HepG2 (cell line): ENCODE measurements around the gene ICAM3. TPM values are rescaled to one million over a fixed set of nuclear protein-coding genes. Genes with fewer than 3 reads are reported as not detected.
A peak's percentile ranks its signal among the peaks of the same experiment; 100 is the strongest.

Source experiments
- ARID2 ChIP-seq: sonication (generic); formaldehyde crosslinking; IDR thresholded peaks from 2 replicates; pipeline ENCODE4 v1.8.1; 2022; ENCODE audit warnings: mild to moderate bottlenecking, missing genetic modification reagents, borderline replicate concordance
- BRD4 ChIP-seq: sonication (generic); formaldehyde crosslinking; IDR thresholded peaks from 2 replicates; pipeline ENCODE4 v1.4.0; 2020; ENCODE audit warnings: missing genetic modification reagents
- HMG20B ChIP-seq: conservative IDR thresholded peaks from 2 replicates; pipeline ENCODE4 v1.6.1; 2016; ENCODE audit warnings: missing genetic modification reagents, missing compliant biosample characterization
- IRF9 ChIP-seq: sonication (generic); formaldehyde crosslinking; IDR thresholded peaks from 2 replicates; pipeline ENCODE4 v1.8.0; 2022; ENCODE audit warnings: missing genetic modification reagents, mild to moderate bottlenecking, borderline replicate concordance
- MTF2 ChIP-seq: sonication (generic); formaldehyde crosslinking; IDR thresholded peaks from 2 replicates; pipeline ENCODE4 v1.5.0; 2020; ENCODE audit warnings: missing genetic modification reagents, borderline replicate concordance
- MXD4 ChIP-seq: IDR thresholded peaks from 2 replicates; pipeline ENCODE4 v1.6.1; 2016; ENCODE audit warnings: mild to moderate bottlenecking, missing biosample characterization, missing genetic modification reagents
- ONECUT2 ChIP-seq: sonication (generic); formaldehyde crosslinking; IDR thresholded peaks from 2 replicates; pipeline ENCODE4 v1.4.0; 2020; ENCODE audit warnings: missing genetic modification reagents
- THAP11 ChIP-seq: IDR thresholded peaks from 2 replicates; pipeline ENCODE4 v1.6.1; 2016; ENCODE audit warnings: missing biosample characterization, missing genetic modification reagents
- TOE1 ChIP-seq: sonication (generic); formaldehyde crosslinking; IDR thresholded peaks from 2 replicates; pipeline ENCODE4 v1.4.0; 2020; ENCODE audit warnings: mild to moderate bottlenecking, missing genetic modification reagents
- ZBED4 ChIP-seq: sonication (generic); formaldehyde crosslinking; IDR thresholded peaks from 2 replicates; pipeline ENCODE4 v1.4.0; 2020; ENCODE audit warnings: missing genetic modification reagents, borderline replicate concordance
- ZBTB8A ChIP-seq: sonication (generic); formaldehyde crosslinking; IDR thresholded peaks from 2 replicates; pipeline ENCODE4 v1.4.0; 2020; ENCODE audit warnings: mild to moderate bottlenecking, low read depth, missing genetic modification reagents, borderline replicate concordance
- ZFX ChIP-seq: sonication (generic); formaldehyde crosslinking; IDR thresholded peaks from 2 replicates; pipeline ENCODE4 v1.4.0; 2020; ENCODE audit warnings: mild to moderate bottlenecking, low read depth, missing genetic modification reagents, moderate library complexity
- ZNF264 ChIP-seq: sonication (generic); formaldehyde crosslinking; IDR thresholded peaks from 2 replicates; pipeline ENCODE4 v1.4.0; 2020; ENCODE audit warnings: missing genetic modification reagents
- ZNF282 ChIP-seq: fragments of 450-650 bp; IDR thresholded peaks from 2 replicates; pipeline ENCODE4 v1.6.1; 2018; ENCODE audit not compliant: partially characterized antibody
- ZNF576 ChIP-seq: sonication (generic); formaldehyde crosslinking; IDR thresholded peaks from 2 replicates; pipeline ENCODE4 v1.4.0; 2020; ENCODE audit warnings: mild to moderate bottlenecking, missing genetic modification reagents
- ZNF614 ChIP-seq: IDR thresholded peaks from 2 replicates; pipeline ENCODE4 v1.6.1; 2018; ENCODE audit warnings: missing biosample characterization, missing genetic modification reagents, inconsistent platforms, borderline replicate concordance
- ZNF710 ChIP-seq: sonication (generic); formaldehyde crosslinking; IDR thresholded peaks from 2 replicates; pipeline ENCODE4 v1.5.0; 2020; ENCODE audit warnings: mild to moderate bottlenecking, missing genetic modification reagents, borderline replicate concordance
- ZNF770 ChIP-seq: sonication (generic); formaldehyde crosslinking; IDR thresholded peaks from 2 replicates; pipeline ENCODE4 v1.5.0; 2020; ENCODE audit warnings: mild to moderate bottlenecking, missing genetic modification reagents
- polyA plus RNA-seq, 8 experiments: library from polyadenylated mRNA; depleted of rRNA in 3 of 8; stranded (reverse) in 7 of 8; unstranded in 1 of 8; fragments of >200 nt; fragmentation: Illumina TruSeq in 4 of 8; extraction: Trizol in 4 of 8; gene quantifications; 2 replicates each; pipeline versions ENCODE4 v1.2.1 to v1.2.3, GENCODE V29; 2011 to 2016; ENCODE audit warnings: low read depth in 4 of 8, missing spikeins in 1 of 8, mixed read lengths in 1 of 8; ENCODE audit not compliant: insufficient read depth in 1 of 8
- total RNA-seq, 5 experiments: library from RNA; depleted of rRNA; stranded (reverse); fragments of >200 nt; fragmentation: Illumina TruSeq; extraction: Trizol; gene quantifications; 2 replicates each; pipeline ENCODE4 v1.2.3, GENCODE V29; 2016; ENCODE audit warnings: low read depth in 1 of 5

The ICAM3 gene
- total and polyA plus RNA-seq, 2 of the 13 experiments (the other 11 are each of a cell fraction or from before 2014, with no cell fraction given), result 14.1 to 21.0 TPM

- peak; percentile 75 for TF ChIP-seq ZFX (CRISPR knock-in tag)
- TF ChIP-seq ARID2 (CRISPR knock-in tag), result no peak
- no peak for TF ChIP-seq MXD4
- no peak for TF ChIP-seq ZNF576 (CRISPR knock-in tag)
- TF ChIP-seq ZNF614 (CRISPR knock-in tag), result no peak
- peak; percentile 84 for TF ChIP-seq THAP11
- TF ChIP-seq IRF9 (CRISPR knock-in tag), result peak; percentile 50; the same call in 1 of the 2 replicates
- peak; percentile 56; the same call in 1 of the 2 replicates for TF ChIP-seq ZBTB8A (CRISPR knock-in tag)
- no peak for TF ChIP-seq ZNF282
- no peak for TF ChIP-seq ONECUT2 (CRISPR knock-in tag)
- TF ChIP-seq TOE1 (CRISPR knock-in tag), result no peak
- TF ChIP-seq ZNF770 (CRISPR knock-in tag), result peak; percentile 43; the same call in 1 of the 2 replicates
- no peak for TF ChIP-seq BRD4 (CRISPR knock-in tag)
- TF ChIP-seq HMG20B (CRISPR knock-in tag), result no peak
- no peak for TF ChIP-seq MTF2 (CRISPR knock-in tag)
- TF ChIP-seq ZBED4 (CRISPR knock-in tag), result 0 out of 2 replicates have a peak, but pooled peaks have one; percentile 42
- no peak for TF ChIP-seq ZNF264 (CRISPR knock-in tag)
- TF ChIP-seq ZNF710, result no peak
Measured at GRCh38 chr19:10332965-10333757, 6.3 kb downstream of the ICAM3 start, which contains the start of gene RAVER1 (continued).
